ENCODE measurements around the gene KCND3. TPM values are rescaled to one million over a fixed set of nuclear protein-coding genes. Genes with fewer than 3 reads are reported as not detected.

The KCND3 gene
- total and polyA plus RNA-seq, 2 donors (not counting 3 experiments of a cell fraction or from before 2014, with no cell fraction given), result 0.03 TPM; not detected in 1

- FAIRE-seq (no peak), DNase-seq (ENCODE audit: low read depth, low spot score) (no peak)
- Histone ChIP-seq H4K20me1 (replicated peaks; ENCODE audit: control insufficient read depth, extremely low read depth, insufficient read depth, low read length) (no peaks in the 10 kb centered on the region), H3K4me1 (ENCODE audit: control insufficient read depth, extremely low read depth, insufficient read depth, low read length) (no peaks in the 10 kb centered on the region), H3K9me3 (replicated peaks; ENCODE audit: control insufficient read depth, insufficient read depth, low read length) (no peaks in the 10 kb centered on the region), H3K4me2 (ENCODE audit: insufficient read depth, low read length) (no peak overlapping the region), H3K4me3 (replicated peaks in 1 of 3; ENCODE audit: insufficient read depth in 1 of 3, low read depth in 1 of 3, low read length in 3 of 3) (no peak overlapping the region), H3K27me3 (ENCODE audit: control insufficient read depth in 2 of 2, insufficient read depth in 2 of 2, low read length in 2 of 2) (peaks cover 0 to 2% of the 10 kb centered on the region in 2 experiments), H3K79me2 (ENCODE audit: control insufficient read depth, insufficient read depth, low read length) (no peaks in the 10 kb centered on the region), H3K9me1 (replicated peaks; ENCODE audit: control insufficient read depth, extremely low read depth, insufficient read depth, low read length) (no peaks in the 10 kb centered on the region), H3K27ac (ENCODE audit: insufficient read depth, low read depth, low read length) (no peak overlapping the region), H2AFZ (ENCODE audit: low read depth, low read length) (no peak overlapping the region), H3K36me3 (ENCODE audit: control insufficient read depth in 2 of 2, extremely low read depth in 1 of 2, insufficient read depth in 2 of 2, low read length in 2 of 2) (no peaks in the 10 kb centered on the region), H3K9ac (replicated peaks; ENCODE audit: extremely low read depth, insufficient read depth, low read length) (no peak overlapping the region)
- intact Hi-C loops (cut with micrococcal nuclease), result no loop called here
- ChIA-PET CTCF (no interaction called here), POLR2A (no interaction called here)
- no peak for TF ChIP-seq EZH2 (IDR thresholded peaks at IDR 0.05; ENCODE audit: borderline replicate concordance, low read depth, low read length, severe bottlenecking)
- no peak for TF ChIP-seq GATA2 (IDR thresholded peaks at IDR 0.05; ENCODE audit: insufficient read depth, insufficient read length, low read depth, low read length)
- BruUV-seq (replicated peaks), result no TSS peak
- dilution Hi-C loops (cut with MboI; ENCODE audit: extremely low pct_ligation_motif_present, low sequenced_read_pairs), result no loop called here
These were observed 115.9 kb downstream of the KCND3 start for GRCh38 chr1:111873460-111874030.

GRCh38 chr1:111870181-111870580, 119.3 kb downstream of the KCND3 start:
- H3K4me3 ChIP-seq (replicated peaks in 1 of 3; ENCODE audit: insufficient read depth in 1 of 3, low read depth in 1 of 3, low read length in 3 of 3), result no peak overlapping the region
- no peak for FAIRE-seq
- H4K20me1 ChIP-seq (replicated peaks; ENCODE audit: control insufficient read depth, extremely low read depth, insufficient read depth, low read length), result no peaks in the 10 kb centered on the region
- intact Hi-C loops (cut with micrococcal nuclease), result no loop called here
- no peaks in the 10 kb centered on the region for H3K9me3 ChIP-seq (replicated peaks; ENCODE audit: control insufficient read depth, insufficient read depth, low read length)
- H3K9ac ChIP-seq (replicated peaks; ENCODE audit: extremely low read depth, insufficient read depth, low read length), result no peak overlapping the region
- BruUV-seq (replicated peaks), result no TSS peak
- ChIA-PET CTCF (no interaction called here), POLR2A (no interaction called here)
- no peaks in the 10 kb centered on the region for H3K4me1 ChIP-seq (ENCODE audit: control insufficient read depth, extremely low read depth, insufficient read depth, low read length)
- peaks cover 0 to 2% of the 10 kb centered on the region in 2 experiments for H3K27me3 ChIP-seq (ENCODE audit: control insufficient read depth in 2 of 2, insufficient read depth in 2 of 2, low read length in 2 of 2)
- no peak overlapping the region for H3K4me2 ChIP-seq (ENCODE audit: insufficient read depth, low read length)
- dilution Hi-C loops (cut with MboI; ENCODE audit: extremely low pct_ligation_motif_present, low sequenced_read_pairs), result no loop called here
- no peaks in the 10 kb centered on the region for H3K79me2 ChIP-seq (ENCODE audit: control insufficient read depth, insufficient read depth, low read length)
- no peak for DNase-seq (ENCODE audit: low read depth, low spot score)
- no peak overlapping the region for H2AFZ ChIP-seq (ENCODE audit: low read depth, low read length)
- H3K36me3 ChIP-seq (ENCODE audit: control insufficient read depth in 2 of 2, extremely low read depth in 1 of 2, insufficient read depth in 2 of 2, low read length in 2 of 2), result no peaks in the 10 kb centered on the region
- no peak for TF ChIP-seq GATA2 (IDR thresholded peaks at IDR 0.05; ENCODE audit: insufficient read depth, insufficient read length, low read depth, low read length)
- no peak for TF ChIP-seq JUN (IDR thresholded peaks at IDR 0.05; ENCODE audit: borderline replicate concordance, insufficient read depth, insufficient read length, low read depth)
- no peak for TF ChIP-seq POLR2AphosphoS5 (IDR thresholded peaks at IDR 0.05; ENCODE audit: insufficient read depth, low read depth, low read length)
- no peak for TF ChIP-seq EZH2 (IDR thresholded peaks at IDR 0.05; ENCODE audit: borderline replicate concordance, low read depth, low read length, severe bottlenecking)
- TF ChIP-seq MYC (IDR thresholded peaks at IDR 0.05; ENCODE audit: low read depth, low read length), result no peak
- no peak for TF ChIP-seq FOS (IDR thresholded peaks at IDR 0.05; ENCODE audit: borderline replicate concordance, insufficient read depth, low read length)
- TF ChIP-seq POLR2A (IDR thresholded peaks at IDR 0.05; ENCODE audit: low read depth, low read length), result no peak
- TF ChIP-seq MAX (IDR thresholded peaks at IDR 0.05; ENCODE audit: insufficient read depth, insufficient read length), result no peak
- TF ChIP-seq CTCF (IDR thresholded peaks at IDR 0.05; ENCODE audit: extremely low read depth in 1 of 2, insufficient read depth in 1 of 2, low read depth in 1 of 2, low read length in 2 of 2), result no peak
- no peaks in the 10 kb centered on the region for H3K9me1 ChIP-seq (replicated peaks; ENCODE audit: control insufficient read depth, extremely low read depth, insufficient read depth, low read length)
- H3K27ac ChIP-seq (ENCODE audit: insufficient read depth, low read depth, low read length), result no peak overlapping the region

Measured in endothelial cell of umbilical vein (primary cell).